ENCODE data around the gene ITPR2. TPM values are rescaled to one million over a fixed set of nuclear protein-coding genes. Genes with fewer than 3 reads are reported as not detected.
A peak's percentile ranks its signal among the peaks of the same experiment; 100 is the strongest.
"Not testable (repeated sequence)": the region's sequence is repeated elsewhere in the genome, so short reads cannot be mapped to it uniquely, and the experiment has no call there.

ITPR2 gene
- total RNA-seq, 1 donor from 2014 or later: 63.4 TPM

GRCh38 chr12:26848156-26848825 is 15.3 kb upstream of the ITPR2 start:
- no peak for DNase-seq

GRCh38 chr12:26847431-26847830 is 14.4 kb upstream of the ITPR2 start:
- no peak for DNase-seq

GRCh38 chr12:26846416-26846815 is 13.4 kb upstream of the ITPR2 start:
- no peak for DNase-seq

- peak; percentile 75 for DNase-seq
Observed at GRCh38 chr12:26845984-26846383, 13.0 kb upstream of the ITPR2 start.

GRCh38 chr12:26845057-26845666 is 12.2 kb upstream of the ITPR2 start:
- DNase-seq: no peak

GRCh38 chr12:26843311-26843710 is 10.3 kb upstream of the ITPR2 start:
- DNase-seq: no peak

GRCh38 chr12:26841085-26841484 is 8.1 kb upstream of the ITPR2 start:
- DNase-seq: no peak

GRCh38 chr12:26839512-26839911 is 6.5 kb upstream of the ITPR2 start:
- DNase-seq: no peak

- no peak for DNase-seq
Observed at GRCh38 chr12:26838888-26839416, 6.0 kb upstream of the ITPR2 start.

GRCh38 chr12:26836201-26836600 is 3.2 kb upstream of the ITPR2 start:
- no peak for DNase-seq

GRCh38 chr12:26834503-26835060 is 1.6 kb upstream of the ITPR2 start:
- DNase-seq: not testable (repeated sequence)

- DNase-seq: peak; percentile 47
Observed at GRCh38 chr12:26833743-26834490, 923 bp upstream of the ITPR2 start.

- peak; percentile 26 for DNase-seq
Observed at GRCh38 chr12:26831951-26832821, 808 bp downstream of the ITPR2 start.

GRCh38 chr12:26830783-26831551 is 2.0 kb downstream of the ITPR2 start:
- DNase-seq: no peak

GRCh38 chr12:26830363-26830762 is 2.6 kb downstream of the ITPR2 start:
- no peak for DNase-seq

GRCh38 chr12:26828280-26829073 is 4.5 kb downstream of the ITPR2 start:
- DNase-seq: no peak

GRCh38 chr12:26826437-26826836 is 6.6 kb downstream of the ITPR2 start:
- no peak for DNase-seq

- DNase-seq: no peak
Observed at GRCh38 chr12:26825459-26826016, 7.5 kb downstream of the ITPR2 start.

- no peak for DNase-seq
Observed at GRCh38 chr12:26823390-26823789, 9.6 kb downstream of the ITPR2 start.

GRCh38 chr12:26822026-26822425 is 11.0 kb downstream of the ITPR2 start:
- DNase-seq: no peak
